ENCODE measurements around the gene RNF135.
"Not testable (repeated sequence)": the region's sequence is repeated elsewhere in the genome, so short reads cannot be mapped to it uniquely, and the experiment has no call there.

The RNF135 gene

GRCh38 chr17:30956764-30957374, 14.0 kb upstream of the RNF135 start:
- no peak for DNase-seq (ENCODE audit: low read depth)

DNA sequence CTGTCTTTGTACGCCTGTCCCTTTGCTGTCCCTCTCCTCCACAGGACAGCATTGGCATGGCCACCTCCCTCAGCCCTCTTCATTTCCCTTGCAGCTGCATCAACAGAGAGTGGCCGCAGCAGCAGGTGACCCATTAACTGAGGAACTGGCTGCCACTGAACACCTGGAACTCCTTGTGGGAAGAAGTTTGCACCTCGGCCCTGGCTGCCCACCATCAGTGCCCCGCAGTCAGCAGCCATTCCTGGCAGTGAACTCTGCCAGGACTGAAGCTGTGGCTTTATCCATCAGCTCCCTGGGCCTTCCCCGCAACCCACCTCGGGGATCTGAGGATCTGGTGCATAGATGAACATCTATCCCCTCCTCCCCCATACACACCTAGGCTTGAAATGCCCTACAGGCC, 13.1 kb upstream of the RNF135 start:
- no peak for DNase-seq (ENCODE audit: low read depth)

- no peak for DNase-seq (ENCODE audit: low read depth)
Observed at GRCh38 chr17:30958187-30958586, 12.7 kb upstream of the RNF135 start.

GRCh38 chr17:30961209-30962188, 9.3 kb upstream of the RNF135 start:
- DNase-seq (ENCODE audit: low read depth) = no peak

DNA sequence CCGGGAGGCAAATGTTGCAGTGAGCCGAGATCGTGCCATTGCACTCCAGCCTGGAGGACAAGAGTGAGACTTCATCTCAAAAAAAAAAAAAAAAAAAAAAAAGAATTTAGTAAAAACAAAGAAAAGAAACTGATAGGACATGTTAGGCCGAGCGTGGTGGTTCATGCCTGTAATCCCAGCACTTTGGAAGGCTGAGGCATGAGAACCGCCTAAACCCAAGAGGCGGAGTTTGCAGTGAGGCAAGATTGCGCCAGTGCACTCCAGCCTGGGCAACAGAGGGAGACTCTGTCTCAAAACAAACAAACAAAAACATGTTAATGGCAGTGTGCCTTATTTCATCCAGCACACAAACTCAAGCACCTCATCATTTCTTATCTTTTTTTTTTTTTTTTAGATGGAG, 6.5 kb upstream of the RNF135 start:
- DNase-seq (ENCODE audit: low read depth) = not testable (repeated sequence)

DNA sequence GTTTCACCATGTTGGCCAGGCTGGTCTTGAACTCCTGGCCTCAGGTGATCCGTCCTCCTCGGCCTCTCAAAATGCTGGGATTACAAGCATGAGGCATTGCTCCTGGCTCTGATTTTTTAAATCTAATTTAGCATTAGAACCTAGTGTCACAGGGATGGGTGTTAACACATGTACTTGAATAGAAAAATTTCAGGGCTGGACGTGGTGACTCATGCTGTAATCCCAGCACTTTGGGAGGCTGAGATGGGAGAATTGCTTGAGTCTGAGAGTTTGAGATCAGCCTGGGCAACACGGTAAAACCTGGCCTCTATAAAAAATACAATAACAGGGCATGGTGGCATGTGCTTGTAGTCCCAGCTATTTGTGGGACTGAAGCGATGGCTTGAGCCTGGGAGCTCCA, 6.0 kb upstream of the RNF135 start:
- DNase-seq (ENCODE audit: low read depth) = no peak

GRCh38 chr17:30965686-30966085, 5.2 kb upstream of the RNF135 start:
- no peak for DNase-seq (ENCODE audit: low read depth)

DNA sequence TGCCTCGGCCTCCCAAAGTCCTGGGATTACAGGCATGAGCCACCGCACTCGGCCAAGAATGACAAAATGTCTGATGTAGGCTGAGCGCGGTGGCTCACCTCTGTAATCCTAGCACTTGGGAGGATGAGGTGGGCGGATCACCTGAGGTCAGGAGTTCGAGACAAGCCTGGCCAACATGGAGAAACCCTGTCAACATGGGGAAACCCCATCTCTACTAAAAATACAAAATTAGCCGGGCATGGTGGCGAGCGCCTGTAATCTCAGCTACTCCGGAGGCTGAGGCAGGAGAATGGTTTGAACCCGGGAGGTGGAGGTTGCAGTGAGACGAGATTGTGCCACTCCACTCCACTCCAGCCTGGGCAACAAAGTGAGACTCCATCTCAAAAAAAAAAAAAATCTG, 2.9 kb upstream of the RNF135 start:
- DNase-seq (ENCODE audit: low read depth) = not testable (repeated sequence)

GRCh38 chr17:30969989-30970830, 629 bp upstream of the RNF135 start:
- DNase-seq (ENCODE audit: low read depth) = no peak

DNA sequence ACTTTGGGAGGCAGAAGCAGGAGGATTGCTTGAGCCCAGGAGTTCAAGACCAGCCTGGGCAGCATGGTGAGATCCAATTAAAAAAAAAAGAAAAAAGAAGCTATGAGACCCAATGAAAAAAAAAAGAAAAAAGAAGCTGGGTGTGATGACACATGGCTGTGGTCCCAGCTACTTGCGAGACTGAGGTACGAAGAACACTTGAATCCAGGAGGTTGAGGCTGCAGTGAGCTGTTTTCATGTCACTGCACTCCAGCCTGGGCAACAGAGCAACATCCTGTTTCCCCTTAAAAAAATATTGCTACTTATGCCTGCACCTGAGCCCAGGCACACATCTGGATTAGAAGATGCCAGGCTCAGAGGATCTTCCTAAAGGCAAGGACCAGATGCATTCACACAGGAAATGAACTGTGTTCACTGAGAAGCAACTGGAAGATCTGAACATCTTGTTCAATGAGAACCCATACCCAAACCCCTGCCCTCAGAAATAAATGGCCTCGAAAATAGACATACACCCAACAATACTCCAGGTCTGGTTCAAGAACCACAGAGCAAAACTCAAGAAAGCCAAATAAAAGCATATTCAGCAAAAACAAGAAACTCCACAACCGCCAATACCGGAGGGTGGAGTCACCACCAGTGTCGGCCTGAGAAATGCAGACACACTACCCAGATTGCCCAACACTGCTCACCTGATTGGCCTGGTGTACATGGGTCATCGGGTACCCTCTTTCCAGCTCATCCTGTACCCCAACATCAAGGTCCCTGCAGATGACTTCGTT, 4.4 kb downstream of the RNF135 start:
- DNase-seq (ENCODE audit: low read depth) = no peak

- not testable (repeated sequence) for DNase-seq (ENCODE audit: low read depth)
Observed at GRCh38 chr17:30979919-30980318, 9.1 kb downstream of the RNF135 start.

- no peak for DNase-seq (ENCODE audit: low read depth)
Observed at GRCh38 chr17:30981531-30982519, 11.0 kb downstream of the RNF135 start.

GRCh38 chr17:30982855-30983254, 12.0 kb downstream of the RNF135 start:
- no peak for DNase-seq (ENCODE audit: low read depth)

- no peak for DNase-seq (ENCODE audit: low read depth)
Observed at GRCh38 chr17:30990458-30990857, 19.6 kb downstream of the RNF135 start.

DNA sequence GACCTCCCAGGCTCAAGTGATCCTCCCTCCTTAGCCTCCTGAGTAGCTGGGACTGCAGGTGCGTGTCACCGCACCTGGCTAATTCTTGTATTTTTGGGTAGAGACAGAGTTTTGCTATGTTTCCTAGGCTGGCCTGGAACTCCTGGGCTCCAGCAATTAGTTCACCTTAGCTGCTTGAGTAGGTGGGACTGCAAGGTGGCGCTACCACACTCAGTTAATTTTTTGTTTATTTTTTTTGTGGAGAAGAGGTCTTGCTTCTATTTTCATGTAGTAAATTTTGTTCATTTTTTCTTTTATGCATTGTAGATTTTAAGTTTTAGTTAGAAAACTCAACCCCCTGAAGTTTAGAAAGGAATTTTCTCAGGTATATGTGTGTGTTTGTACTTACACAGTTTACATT, 21.7 kb downstream of the RNF135 start:
- no peak for DNase-seq (ENCODE audit: low read depth)

DNA sequence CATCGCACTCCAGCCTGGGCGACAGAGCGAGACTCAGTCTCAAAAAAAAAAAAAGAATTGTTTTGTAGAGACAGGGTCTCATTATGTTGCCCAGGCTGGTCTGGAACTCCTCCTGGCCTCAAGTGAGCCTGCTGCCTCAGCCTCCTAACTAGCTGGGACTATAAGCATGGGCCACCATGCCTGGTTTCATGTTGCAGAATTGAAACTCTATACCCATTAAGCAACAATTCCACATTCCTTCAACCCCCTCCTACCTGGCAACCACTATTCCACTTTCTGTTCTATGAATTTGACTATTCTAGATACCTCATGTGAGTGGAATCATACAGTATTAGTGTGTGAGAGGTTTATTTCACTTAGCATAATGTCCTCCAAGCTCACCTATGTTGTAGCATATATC, 24.5 kb downstream of the RNF135 start:
- DNase-seq (ENCODE audit: low read depth) = no peak

- DNase-seq (ENCODE audit: low read depth) = no peak
Observed at GRCh38 chr17:30996486-30996885, 25.6 kb downstream of the RNF135 start.

GRCh38 chr17:30997270-30997669, 26.4 kb downstream of the RNF135 start:
- DNase-seq (ENCODE audit: low read depth) = no peak

- DNase-seq (ENCODE audit: low read depth) = no peak
Observed at GRCh38 chr17:30997842-30998241, 27.0 kb downstream of the RNF135 start.

DNA sequence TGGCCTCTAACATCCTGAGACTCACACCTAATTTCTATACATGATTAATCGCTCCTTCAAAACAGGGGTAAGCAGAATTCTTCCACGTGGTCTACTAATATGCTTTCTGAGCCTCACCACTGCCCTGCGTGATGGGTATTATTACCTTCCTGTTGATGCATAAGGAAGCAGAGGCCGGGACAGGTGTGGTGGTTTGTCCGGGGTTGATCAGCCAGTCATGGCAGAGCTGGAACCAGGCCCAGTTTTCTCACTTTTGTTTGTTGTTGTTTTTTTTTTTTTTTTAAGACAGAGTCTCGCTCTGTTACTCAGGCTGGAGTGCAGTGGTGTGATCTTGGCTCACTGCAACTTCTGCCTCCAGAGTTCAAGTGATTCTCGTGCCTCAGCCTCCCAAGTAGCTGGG, 31.2 kb downstream of the RNF135 start:
- DNase-seq (ENCODE audit: low read depth) = no peak
